ENCODE data around the gene MICALL1.
"Not testable (repeated sequence)": the region's sequence is repeated elsewhere in the genome, so short reads cannot be mapped to it uniquely, and the experiment has no call there.

Gene MICALL1

GRCh38 chr22:37961062-37961461 lies 55.0 kb downstream of the MICALL1 start:
- DNase-seq = no peak

- no peak for DNase-seq
Measured at GRCh38 chr22:37965940-37966664, 60.0 kb downstream of the MICALL1 start.

GRCh38 chr22:37967147-37967546 lies 61.0 kb downstream of the MICALL1 start:
- no peak for DNase-seq

GRCh38 chr22:37967637-37968451 lies 61.7 kb downstream of the MICALL1 start:
- DNase-seq = no peak

GRCh38 chr22:37968452-37969251 lies 62.6 kb downstream of the MICALL1 start:
- no peak for DNase-seq

- DNase-seq = no peak
Measured at GRCh38 chr22:37970864-37971263, 64.8 kb downstream of the MICALL1 start.

- DNase-seq = no peak
Measured at GRCh38 chr22:37971475-37972434, 65.7 kb downstream of the MICALL1 start.

- peak; percentile 51 for DNase-seq
Measured at GRCh38 chr22:37972527-37972926, 66.4 kb downstream of the MICALL1 start.

GRCh38 chr22:37973271-37974170 lies 67.4 kb downstream of the MICALL1 start:
- no peak for DNase-seq

- no peak for DNase-seq
Measured at GRCh38 chr22:37975153-37975552, 69.1 kb downstream of the MICALL1 start.

GRCh38 chr22:37976022-37976421 lies 69.9 kb downstream of the MICALL1 start:
- not testable (repeated sequence) for DNase-seq

GRCh38 chr22:37976547-37976946 lies 70.5 kb downstream of the MICALL1 start:
- no peak for DNase-seq

- DNase-seq = no peak
Measured at GRCh38 chr22:37979782-37980181, 73.7 kb downstream of the MICALL1 start.

- DNase-seq = no peak
Measured at GRCh38 chr22:37981282-37982011, 75.3 kb downstream of the MICALL1 start.

- DNase-seq = no peak
Measured at GRCh38 chr22:37982151-37982785, 76.2 kb downstream of the MICALL1 start.

GRCh38 chr22:37982938-37983859 lies 77.1 kb downstream of the MICALL1 start:
- no peak for DNase-seq

GRCh38 chr22:37983860-37984791 lies 78.0 kb downstream of the MICALL1 start, which contains the start of gene SOX10:
TSS of gene SOX10 (minus strand) at chr22:37984555. CDS start at chr22:37983784, 771 bp downstream.
- peak; percentile 3 for DNase-seq

Data from NCI-H82 (cell line).